Spleen (tissue), 11 donors: Measurements from ENCODE around the gene UNG. TPM values are rescaled to one million over a fixed set of nuclear protein-coding genes. Genes with fewer than 3 reads are reported as not detected.

ENCODE experiments used
- DNase-seq: peaks from one replicate; pipeline ENCODE4 v3.0.0-alpha.2; 2020
- H3K27ac ChIP-seq, 8 donors: fragments of 200-600 bp; sonication (generic) in 7 of 8; 1 replicate in 4 of 8; 2 replicates in 4 of 8; pipeline versions ENCODE4 v1.5.0 to v1.8.0; 2016 to 2021; ENCODE audit warnings: inconsistent platforms in 4 of 8, mild to moderate bottlenecking in 4 of 8, moderate library complexity in 1 of 8
- H3K27me3 ChIP-seq, 7 donors: fragments of 200-600 bp; sonication (generic) in 6 of 7; replicated peaks in 1 of 7; 1 replicate in 4 of 7; 2 replicates in 3 of 7; pipeline versions ENCODE4 v1.5.0 to v1.8.0; 2016 to 2021; ENCODE audit warnings: inconsistent platforms in 3 of 7, mild to moderate bottlenecking in 1 of 7
- H3K36me3 ChIP-seq, 6 donors: fragments of 200-600 bp; sonication (generic) in 5 of 6; 1 replicate in 4 of 6; 2 replicates in 2 of 6; pipeline versions ENCODE4 v1.5.0 to v1.8.0; 2016 to 2021; ENCODE audit warnings: inconsistent platforms in 2 of 6
- H3K4me1 ChIP-seq, 6 donors: fragments of 200-600 bp; sonication (generic) in 5 of 6; 1 replicate in 3 of 6; 2 replicates in 3 of 6; pipeline versions ENCODE4 v1.5.0 to v1.8.0; 2016 to 2021; ENCODE audit warnings: inconsistent platforms in 3 of 6
- H3K4me3 ChIP-seq, 8 donors: fragments of 200-600 bp; sonication (generic) in 7 of 8; 1 replicate in 4 of 8; 2 replicates in 4 of 8; pipeline versions ENCODE4 v1.5.0 to v1.8.0; 2016 to 2021; ENCODE audit warnings: inconsistent platforms in 4 of 8, mild to moderate bottlenecking in 4 of 8, moderate library complexity in 2 of 8
- H3K9me3 ChIP-seq, 8 donors: fragments of 200-600 bp; sonication (generic) in 7 of 8; 1 replicate in 4 of 8; 2 replicates in 4 of 8; pipeline versions ENCODE4 v1.5.0 to v1.8.0; 2016 to 2021; ENCODE audit warnings: inconsistent platforms in 4 of 8
- CTCF ChIP-seq, 11 experiments: fragments of 200-600 bp in 7 of 11; fragments of 450-650 bp in 4 of 11; sonication (generic) in 4 of 11; IDR thresholded peaks in 8 of 11; conservative IDR thresholded peaks in 3 of 11; 1 replicate in 7 of 11; 2 replicates in 4 of 11; pipeline versions ENCODE4 v1.4.0 to v1.8.0; 2016 to 2021; ENCODE audit warnings: antibody characterized with exemption in 11 of 11, inconsistent platforms in 4 of 11, mild to moderate bottlenecking in 1 of 11
- POLR2A ChIP-seq, 3 donors: fragments of 450-650 bp; IDR thresholded peaks; one replicate each; pipeline ENCODE4 v1.5.1; 2017; ENCODE audit warnings: antibody characterized with exemption in 3 of 3, mild to moderate bottlenecking in 1 of 3
- POLR2AphosphoS5 ChIP-seq, 3 donors: sonication (generic); formaldehyde crosslinking; IDR thresholded peaks; one replicate each; pipeline ENCODE4 v1.5.1; 2017; ENCODE audit warnings: antibody characterized with exemption in 3 of 3
- WGBS, 5 donors: extraction: QIAGEN DNeasy Blood & Tissue Kit in 3 of 5; methylation state at CpG; one replicate each; pipeline versions ENCODE4 v1.1.5 to v1.1.7; 2013 to 2018; 5-methylcytosine and 5-hydroxymethylcytosine counted together
- intact Hi-C: fragments of 100-400 bp; cut with DNase I; formaldehyde crosslinking; loops from one replicate; pipeline ENCODE4 v1.15.0; 2023; ENCODE audit warnings: low total_unique reads
- polyA plus RNA-seq, 3 donors: library from polyadenylated mRNA; stranded (reverse); fragments of 200-250 nt; gene quantifications; one replicate each; pipeline ENCODE4 v1.2.1, GENCODE V29; 2013
- small RNA-seq, 4 donors: library from RNA; depleted of rRNA; stranded (forward); fragments of <200 nt; gene quantifications; one replicate each; pipeline ENCODE3, GENCODE V24; 2016
- total RNA-seq, 7 donors: library from RNA; depleted of rRNA in 3 of 7; stranded (reverse); fragments of >200 nt in 3 of 7; fragmentation: NEBNext Ultra II Directional in 4 of 7; extraction: Animal tissue kit (Norgen Biotek cat#: 25700) in 4 of 7; gene quantifications; one replicate each; pipeline versions ENCODE4 v1.1.0 to v1.2.1, GENCODE V29; 2016 to 2021
- donor health status: healthy with polysubstance abuse.
- donor health status: DM: no; HTN: no; CAD: no; lungs with moderate emphysema.
- donor health status: DM: no; HTN: no; CAD: no.
- donor health status: Bipolar disorder and iron deficiency.
- donor health status: healthy.
- donor health status: DM: no; HTN: no; CAD: no.
- donor health status: DM: yes; HTN: yes; CAD: no.

UNG gene
- total and polyA plus RNA-seq, 10 donors: 9.8 to 30.6 (median 18.1) TPM

GRCh38 chr12:109160433-109160832 is 63.0 kb downstream of the UNG start:
- intact Hi-C loops: no loop called here
- 65 to 90% (median 76%) methylated on average over 7 of the region's 7 CpGs for WGBS, 5 donors
- DNase-seq: no peak
- no peaks in the 10 kb centered on the region for H3K27me3 ChIP-seq
- H3K4me1 ChIP-seq: peaks cover 0 to 41% (median 15%) of the 10 kb centered on the region in 6 donors
- TF ChIP-seq POLR2AphosphoS5 (IDR thresholded peaks at IDR 0.05) (peak in 1 of 3 donors; percentile 47), POLR2A (IDR thresholded peaks at IDR 0.05) (no peak), CTCF (IDR thresholded peaks at IDR 0.05 in 8 of 11, conservative IDR thresholded peaks at IDR 0.05 in 3 of 11) (no peak)
- H3K36me3 ChIP-seq: peaks cover 0 to 5% (median 0%) of the 10 kb centered on the region in 6 donors
- no peak overlapping the region for H3K4me3 ChIP-seq
- H3K9me3 ChIP-seq: no peaks in the 10 kb centered on the region
- H3K27ac ChIP-seq: peak overlapping the region in 6 of 8 donors; percentile 11 to 75 (median 36)

Small RNAs within 50 kb of the gene (small RNA-seq; reads per million reads assigned to genes)
- 0 to 0.07 (median 0.03) reads per million in 4 donors for gene RNA5SP372

Other genes starting within 250 kb of the UNG start
- gene SSH1, start 240.0 kb upstream of the UNG start, total RNA-seq: 10 to 100 TPM; 32.2 to 71.3 (median 47.8) TPM
- 1 to 10 TPM; 1.7 to 8.6 (median 2.7) TPM for gene SSH1, start 240.0 kb upstream of the UNG start, polyA plus RNA-seq
- gene DAO, start 217.5 kb upstream of the UNG start, total RNA-seq: under 1 TPM in 1 of 7 donors, not detected in 6; 0.42 TPM
- not detected for gene DAO, start 217.5 kb upstream of the UNG start, polyA plus RNA-seq
- not detected for gene SVOP, start 76.5 kb upstream of the UNG start, total RNA-seq
- not detected for gene SVOP, start 76.5 kb upstream of the UNG start, polyA plus RNA-seq
- gene USP30, start 45.0 kb upstream of the UNG start, total RNA-seq: 10 to 100 TPM in 6 of 7 donors, 1 to 10 TPM in 1; 9.0 to 23.2 (median 12.2) TPM
- gene USP30, start 45.0 kb upstream of the UNG start, polyA plus RNA-seq: 1 to 10 TPM; 3.9 to 4.5 (median 4.1) TPM
- 10 to 100 TPM in 5 of 7 donors, 1 to 10 TPM in 2; 8.6 to 18.8 (median 12.3) TPM for gene ALKBH2, start 4.1 kb upstream of the UNG start, total RNA-seq
- gene ALKBH2, start 4.1 kb upstream of the UNG start, polyA plus RNA-seq: 10 to 100 TPM; 28.2 to 40.3 (median 32.2) TPM
- 100 to 1,000 TPM in 1 of 7 donors, 10 to 100 TPM in 6; 24.7 to 111 (median 55.4) TPM for gene ACACB, start 19.0 kb downstream of the UNG start, total RNA-seq
- gene ACACB, start 19.0 kb downstream of the UNG start, polyA plus RNA-seq: 10 to 100 TPM in 1 of 3 donors, 1 to 10 TPM in 2; 2.8 to 14.9 (median 5.6) TPM
- not detected for gene FOXN4, start 211.7 kb downstream of the UNG start, total RNA-seq
- under 1 TPM in 1 of 3 donors, not detected in 2; 0.05 TPM for gene FOXN4, start 211.7 kb downstream of the UNG start, polyA plus RNA-seq